Thyroid gland (tissue), 4 donors: ENCODE data around the gene MAGEL2. TPM values are rescaled to one million over a fixed set of nuclear protein-coding genes. Genes with fewer than 3 reads are reported as not detected.

Experiments used
- DNase-seq, 2 donors: peaks; one replicate each; pipeline ENCODE4 v3.0.0-alpha.2; 2019
- H3K27ac ChIP-seq, 3 donors: fragments of 200-600 bp; sonication (generic); 1 replicate in 2 of 3; 2 replicates in 1 of 3; pipeline ENCODE4 v1.5.1; 2016 to 2019; ENCODE audit warnings: mild to moderate bottlenecking in 1 of 3, moderate library complexity in 1 of 3
- H3K27me3 ChIP-seq: fragments of 200-600 bp; sonication (generic); one replicate; pipeline ENCODE4 v1.5.1; 2019
- H3K36me3 ChIP-seq, 2 donors: fragments of 200-600 bp; sonication (generic); one replicate each; pipeline ENCODE4 v1.5.1; 2016 to 2019
- H3K4me1 ChIP-seq, 2 donors: fragments of 200-600 bp; sonication (generic); one replicate each; pipeline ENCODE4 v1.5.1; 2017 to 2019
- H3K4me3 ChIP-seq, 3 donors: fragments of 200-600 bp; sonication (generic); replicated peaks in 1 of 3; 1 replicate in 2 of 3; 2 replicates in 1 of 3; pipeline ENCODE4 v1.5.1; 2016; ENCODE audit warnings: mild to moderate bottlenecking in 1 of 3
- H3K9me3 ChIP-seq: fragments of 200-600 bp; sonication (generic); one replicate; pipeline ENCODE4 v1.5.1; 2017
- POLR2A ChIP-seq, 2 donors: fragments of 450-650 bp; IDR thresholded peaks; one replicate each; pipeline ENCODE4 v1.6.1; 2017; ENCODE audit warnings: antibody characterized with exemption in 2 of 2, mild to moderate bottlenecking in 2 of 2, moderate library complexity in 1 of 2
- WGBS, 2 donors: methylation state at CpG; one replicate each; pipeline ENCODE4 v1.1.5; 2017; 5-methylcytosine and 5-hydroxymethylcytosine counted together
- intact Hi-C: fragments of 100-400 bp; cut with DNase I; formaldehyde crosslinking; loops from one replicate; pipeline ENCODE4 v1.15.1; 2023
- total RNA-seq, 4 donors: library from RNA; depleted of rRNA; stranded (reverse); fragments of >200 nt; gene quantifications; one replicate each; pipeline ENCODE4 v1.2.3, GENCODE V29; 2016
- TF ChIP-seq, protein P1 (sequence below), 6 experiments: fragments of 200-600 bp in 3 of 6; fragments of 450-650 bp in 3 of 6; sonication (generic) in 3 of 6; IDR thresholded peaks; one replicate each; pipeline ENCODE4 v1.5.1; 2016 to 2019; ENCODE audit warnings: antibody characterized with exemption in 6 of 6, mild to moderate bottlenecking in 2 of 6, inconsistent platforms in 1 of 6, moderate library complexity in 1 of 6

MAGEL2 gene
- total RNA-seq, 4 donors from 2014 or later, result 0.13 to 1.8 (median 0.96) TPM

DNA sequence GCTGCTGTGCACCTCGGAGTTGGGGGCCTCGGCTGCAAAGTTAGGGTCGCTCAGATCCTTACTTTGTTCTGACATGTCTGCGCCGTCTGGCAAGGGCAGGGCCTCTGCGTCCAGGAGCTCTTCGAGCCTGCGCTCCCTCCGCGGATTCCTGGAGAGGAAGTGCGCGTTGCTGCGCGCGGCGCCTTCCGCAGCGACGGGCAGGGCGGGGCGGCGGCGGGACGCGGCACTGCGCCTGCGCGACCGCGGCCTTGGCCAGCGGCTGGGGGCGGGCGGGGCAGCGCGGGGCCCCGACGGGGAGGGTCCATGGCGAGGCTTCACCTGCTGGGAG, 39.4 kb upstream of the MAGEL2 start, which contains the start of gene NDN:
Gene NDN, minus strand, starts transcription at position 163 of the 328 bp plus-strand sequence. Its CDS starts 88 bp downstream, at position 75.
- H3K36me3 ChIP-seq, result no peaks in the 10 kb centered on the region
- no peaks in the 10 kb centered on the region for H3K27me3 ChIP-seq
- H3K4me3 ChIP-seq, result peak within 1 kb of the TSS in 2 of 3 donors; percentile 36 to 53
- DNase-seq, result peak; percentile 50 to 61
- H3K27ac ChIP-seq, result no peak within 1 kb of the TSS
- TF ChIP-seq POLR2A (IDR thresholded peaks at IDR 0.05), result peak in 1 of 2 donors; percentile 43
- TF ChIP-seq, protein P1, sequence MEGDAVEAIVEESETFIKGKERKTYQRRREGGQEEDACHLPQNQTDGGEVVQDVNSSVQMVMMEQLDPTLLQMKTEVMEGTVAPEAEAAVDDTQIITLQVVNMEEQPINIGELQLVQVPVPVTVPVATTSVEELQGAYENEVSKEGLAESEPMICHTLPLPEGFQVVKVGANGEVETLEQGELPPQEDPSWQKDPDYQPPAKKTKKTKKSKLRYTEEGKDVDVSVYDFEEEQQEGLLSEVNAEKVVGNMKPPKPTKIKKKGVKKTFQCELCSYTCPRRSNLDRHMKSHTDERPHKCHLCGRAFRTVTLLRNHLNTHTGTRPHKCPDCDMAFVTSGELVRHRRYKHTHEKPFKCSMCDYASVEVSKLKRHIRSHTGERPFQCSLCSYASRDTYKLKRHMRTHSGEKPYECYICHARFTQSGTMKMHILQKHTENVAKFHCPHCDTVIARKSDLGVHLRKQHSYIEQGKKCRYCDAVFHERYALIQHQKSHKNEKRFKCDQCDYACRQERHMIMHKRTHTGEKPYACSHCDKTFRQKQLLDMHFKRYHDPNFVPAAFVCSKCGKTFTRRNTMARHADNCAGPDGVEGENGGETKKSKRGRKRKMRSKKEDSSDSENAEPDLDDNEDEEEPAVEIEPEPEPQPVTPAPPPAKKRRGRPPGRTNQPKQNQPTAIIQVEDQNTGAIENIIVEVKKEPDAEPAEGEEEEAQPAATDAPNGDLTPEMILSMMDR (IDR thresholded peaks at IDR 0.05), result no peak
- WGBS, 2 donors, result 17 to 31% methylated on average over 14 to 22 of the region's 38 CpGs
- intact Hi-C loops, result no loop called here
- H3K4me1 ChIP-seq, result no peaks in the 10 kb centered on the region
- no peaks in the 10 kb centered on the region for H3K9me3 ChIP-seq

GRCh38 chr15:23686466-23687142, 38.9 kb upstream of the MAGEL2 start:
- intact Hi-C loops, result no loop called here
- Histone ChIP-seq H3K4me3 (peak overlapping the region in 2 of 3 donors; percentile 36 to 53), H3K27me3 (no peaks in the 10 kb centered on the region), H3K27ac (no peak overlapping the region), H3K36me3 (no peaks in the 10 kb centered on the region), H3K9me3 (no peaks in the 10 kb centered on the region), H3K4me1 (no peaks in the 10 kb centered on the region)
- WGBS, 2 donors, result 39 to 50% methylated on average over 10 to 25 of the region's 57 CpGs
- TF ChIP-seq POLR2A (IDR thresholded peaks at IDR 0.05), result no peak
- TF ChIP-seq, protein P1 (IDR thresholded peaks at IDR 0.05), result no peak
- peak; percentile 5 for DNase-seq

GRCh38 chr15:23671481-23671880, 23.8 kb upstream of the MAGEL2 start:
- no peak overlapping the region for H3K27ac ChIP-seq
- TF ChIP-seq, protein P1 (IDR thresholded peaks at IDR 0.05), result no peak
- no peak for TF ChIP-seq POLR2A (IDR thresholded peaks at IDR 0.05)
- no peaks in the 10 kb centered on the region for H3K27me3 ChIP-seq
- DNase-seq, result no peak
- 62 to 72% methylated on average over 3 of the region's 3 CpGs for WGBS, 2 donors
- no peaks in the 10 kb centered on the region for H3K9me3 ChIP-seq
- no peaks in the 10 kb centered on the region for H3K36me3 ChIP-seq
- no peaks in the 10 kb centered on the region for H3K4me1 ChIP-seq
- intact Hi-C loops, result no loop called here
- H3K4me3 ChIP-seq, result no peak overlapping the region

DNA sequence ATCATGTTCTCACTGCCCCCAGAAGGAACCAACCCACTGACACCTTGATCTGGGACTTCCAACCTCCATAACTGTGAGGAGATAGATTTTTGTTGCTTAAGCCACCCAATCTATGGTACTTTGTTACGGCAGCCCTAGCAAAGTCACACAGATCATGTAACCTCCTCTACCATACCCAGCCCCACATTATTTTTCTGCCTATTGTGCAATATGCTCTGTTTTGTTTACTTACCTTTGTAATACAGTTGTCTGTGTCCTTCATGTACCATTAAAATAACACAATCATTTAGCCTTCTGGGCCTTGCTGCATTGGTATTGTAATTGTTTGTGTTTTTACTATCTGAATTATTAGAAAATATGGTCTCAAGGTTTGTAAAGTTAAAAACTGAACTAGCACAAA, 23.3 kb upstream of the MAGEL2 start:
- Histone ChIP-seq H3K27me3 (no peaks in the 10 kb centered on the region), H3K36me3 (no peaks in the 10 kb centered on the region), H3K4me1 (no peaks in the 10 kb centered on the region), H3K27ac (no peak overlapping the region), H3K9me3 (no peaks in the 10 kb centered on the region), H3K4me3 (no peak overlapping the region)
- intact Hi-C loops, result no loop called here
- no peak for TF ChIP-seq POLR2A (IDR thresholded peaks at IDR 0.05)
- TF ChIP-seq, protein P1 (IDR thresholded peaks at IDR 0.05), result no peak
- 90 to 97% methylated on average over 1 of the region's 1 CpG for WGBS, 2 donors
- DNase-seq, result no peak

DNA sequence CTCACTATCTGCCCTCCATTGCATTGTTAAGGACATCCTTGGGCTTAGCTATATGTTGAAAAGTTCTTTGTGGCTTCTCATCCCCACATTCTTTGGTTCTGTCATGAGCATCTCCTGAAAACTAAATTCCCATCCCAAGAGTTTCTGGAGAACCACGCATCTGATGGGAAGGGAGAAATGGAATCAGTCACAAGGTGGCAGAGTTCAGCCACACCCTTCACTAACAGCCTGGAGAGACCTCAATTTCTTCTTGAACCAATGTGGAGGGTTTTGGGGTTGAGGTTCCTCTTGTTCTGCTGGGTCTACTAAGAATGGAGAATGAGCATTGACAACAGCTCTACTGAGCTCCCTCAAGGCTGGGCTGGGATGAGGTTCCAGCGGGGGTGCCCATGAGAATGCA, 15.6 kb upstream of the MAGEL2 start:
- TF ChIP-seq, protein P1 (IDR thresholded peaks at IDR 0.05), result no peak
- TF ChIP-seq POLR2A (IDR thresholded peaks at IDR 0.05), result no peak
- H3K4me1 ChIP-seq, result no peaks in the 10 kb centered on the region
- WGBS, 2 donors, result 56 to 63% methylated on average over 2 of the region's 2 CpGs
- H3K36me3 ChIP-seq, result no peaks in the 10 kb centered on the region
- no peaks in the 10 kb centered on the region for H3K9me3 ChIP-seq
- H3K27ac ChIP-seq, result no peak overlapping the region
- DNase-seq, result no peak
- H3K4me3 ChIP-seq, result no peak overlapping the region
- no peaks in the 10 kb centered on the region for H3K27me3 ChIP-seq
- intact Hi-C loops, result no loop called here
